Erythroblast (primary cell): ENCODE data around the gene NHEJ1.

Source experiments
- GATA1 ChIP-seq: IDR thresholded peaks from 2 replicates; pipeline ENCODE4 v1.6.1; 2011; ENCODE audit warnings: low read depth, mild to moderate bottlenecking, control low read depth, low read length, moderate library complexity
- POLR2A ChIP-seq: IDR thresholded peaks from 2 replicates; pipeline ENCODE4 v1.6.1; 2011; ENCODE audit warnings: mild to moderate bottlenecking, low read length

- TF ChIP-seq POLR2A (no peak), GATA1 (no peak)
These were observed 15.6 kb upstream of the NHEJ1 start for GRCh38 chr2:219175928-219176817.
